D341Med (cell line): ENCODE measurements around the gene ETDB.
"Not testable (repeated sequence)": the region's sequence is repeated elsewhere in the genome, so short reads cannot be mapped to it uniquely, and the experiment has no call there.

Experiments used
- DNase-seq: peaks from one replicate; pipeline ENCODE4 v3.0.0; 2012; ENCODE audit warnings: low spot score

Gene ETDB

GRCh38 chrX:135120056-135120576 lies at the start of gene ETDB:
ETDB (minus strand) TSS chrX:135120526; CDS start chrX:135119261, 1,265 bp downstream.
- not testable (repeated sequence) for DNase-seq

GRCh38 chrX:135169534-135169933 lies 49.2 kb upstream of the ETDB start:
- not testable (repeated sequence) for DNase-seq

GRCh38 chrX:135168486-135168885 lies 48.2 kb upstream of the ETDB start:
- DNase-seq: no peak

- not testable (repeated sequence) for DNase-seq
Observed at GRCh38 chrX:135154688-135155087, 34.4 kb upstream of the ETDB start.

GRCh38 chrX:135126145-135126544 lies 5.8 kb upstream of the ETDB start:
- DNase-seq: not testable (repeated sequence)

GRCh38 chrX:135116064-135116463 lies 4.3 kb downstream of the ETDB start:
- DNase-seq: not testable (repeated sequence)

- DNase-seq: no peak
Observed at GRCh38 chrX:135114392-135114791, 5.9 kb downstream of the ETDB start.

- no peak for DNase-seq
Observed at GRCh38 chrX:135112743-135113142, 7.6 kb downstream of the ETDB start.

- peak; percentile 40 for DNase-seq
Observed at GRCh38 chrX:135112096-135112729, 8.1 kb downstream of the ETDB start.

- DNase-seq: no peak
Observed at GRCh38 chrX:135109554-135109953, 10.8 kb downstream of the ETDB start.

GRCh38 chrX:135099493-135099783 lies 20.9 kb downstream of the ETDB start:
- no peak for DNase-seq

GRCh38 chrX:135097196-135097744 lies 23.1 kb downstream of the ETDB start:
- not testable (repeated sequence) for DNase-seq

GRCh38 chrX:135095715-135096114 lies 24.6 kb downstream of the ETDB start:
- DNase-seq: no peak

GRCh38 chrX:135094726-135095125 lies 25.6 kb downstream of the ETDB start:
- no peak for DNase-seq

GRCh38 chrX:135089126-135089525 lies 31.2 kb downstream of the ETDB start:
- no peak for DNase-seq

- no peak for DNase-seq
Observed at GRCh38 chrX:135087867-135088266, 32.5 kb downstream of the ETDB start.

GRCh38 chrX:135086197-135086854 lies 34.0 kb downstream of the ETDB start:
- DNase-seq: peak; percentile 60

GRCh38 chrX:135081693-135082404 lies 38.5 kb downstream of the ETDB start:
- DNase-seq: no peak
